HG02623 (cell line): ENCODE results near the gene G6PC1.
"Not testable (repeated sequence)": the region's sequence is repeated elsewhere in the genome, so short reads cannot be mapped to it uniquely, and the experiment has no call there.

ENCODE experiments used
- ATAC-seq: cut with Tn5 transposase; IDR thresholded peaks from one replicate; pipeline ENCODE4 v1.9.1; 2021; ENCODE audit warnings: moderate library complexity; ENCODE audit not compliant: unreplicated experiment

Gene G6PC1

GRCh38 chr17:42899981-42900380 is 618 bp upstream of the G6PC1 start:
- not testable (repeated sequence) for ATAC-seq

DNA sequence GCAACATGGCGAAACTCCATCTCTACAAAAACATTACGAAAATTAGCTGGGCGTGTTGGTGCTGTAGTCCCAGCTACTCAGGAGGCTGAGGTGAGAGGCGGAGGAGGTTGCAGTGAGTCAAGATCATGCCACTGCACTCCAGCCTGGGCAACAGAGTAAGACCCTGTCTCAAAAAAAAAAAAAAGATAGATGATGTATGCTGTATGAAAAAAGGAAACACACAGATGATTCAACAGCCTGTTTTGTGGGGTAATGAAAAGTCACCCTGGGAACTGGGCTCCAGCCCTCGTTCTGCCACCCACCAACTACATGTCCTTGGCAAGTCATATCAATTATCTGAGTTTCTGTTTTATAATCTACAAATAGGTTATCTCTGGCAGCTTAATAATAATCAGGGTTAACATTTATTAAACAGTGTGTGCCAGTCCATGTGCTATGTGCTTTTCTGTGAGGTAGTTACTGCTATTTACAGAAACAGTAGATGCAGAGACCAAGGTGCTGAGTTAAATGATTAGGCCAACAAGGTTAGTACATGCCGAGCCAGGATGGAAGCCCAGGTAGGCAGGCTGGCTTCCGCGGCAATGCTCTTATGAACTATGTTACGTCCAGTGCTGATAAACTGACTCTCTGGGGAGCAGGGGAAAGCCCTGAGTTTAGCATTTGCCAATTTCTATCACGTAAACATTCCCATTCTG is 1.1 kb downstream of the G6PC1 start:
- no peak for ATAC-seq

- ATAC-seq, result no peak
These were observed 3.5 kb downstream of the G6PC1 start for GRCh38 chr17:42904110-42904469.

- ATAC-seq, result no peak
These were observed 6.3 kb downstream of the G6PC1 start for GRCh38 chr17:42906772-42907446.

DNA sequence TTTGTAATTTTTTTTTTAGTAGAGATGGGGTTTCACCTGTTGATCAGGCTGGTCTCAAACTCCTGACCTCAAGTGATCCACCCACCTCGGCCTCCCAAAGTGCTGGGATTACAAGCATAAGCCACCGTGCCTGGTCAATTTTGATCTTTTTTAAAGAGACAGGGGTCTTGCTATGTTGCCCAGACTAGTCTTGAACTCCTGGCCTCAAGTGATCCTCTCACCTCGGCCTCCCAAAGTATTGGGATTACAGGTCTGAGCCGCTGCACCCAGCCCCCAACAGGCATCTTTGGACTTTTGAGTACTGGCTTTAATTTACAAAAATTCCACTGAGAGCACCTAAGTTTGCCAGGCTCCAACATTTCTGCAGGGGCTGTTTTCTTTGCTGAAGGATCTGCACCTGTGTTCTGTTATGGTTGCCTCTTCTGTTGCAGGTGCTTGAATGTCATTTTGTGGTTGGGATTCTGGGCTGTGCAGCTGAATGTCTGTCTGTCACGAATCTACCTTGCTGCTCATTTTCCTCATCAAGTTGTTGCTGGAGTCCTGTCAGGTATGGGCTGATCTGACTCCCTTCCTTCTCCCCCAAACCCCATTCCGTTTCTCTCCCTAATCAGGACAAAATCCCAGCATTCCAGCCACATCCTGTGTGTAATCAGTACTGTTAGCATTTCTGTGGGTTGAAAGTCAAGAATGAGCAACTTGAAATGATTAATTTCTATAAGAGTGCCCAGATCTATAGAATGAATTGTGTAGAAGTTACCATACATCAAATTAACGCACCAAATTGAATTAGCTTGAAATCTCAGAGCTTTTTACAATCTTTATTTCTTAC is 8.5 kb downstream of the G6PC1 start:
- no peak for ATAC-seq

- no peak for ATAC-seq
These were observed 12.9 kb downstream of the G6PC1 start for GRCh38 chr17:42913522-42913921.

- ATAC-seq, result no peak
These were observed 13.5 kb downstream of the G6PC1 start for GRCh38 chr17:42913981-42914617.

- not testable (repeated sequence) for ATAC-seq
These were observed 14.7 kb downstream of the G6PC1 start for GRCh38 chr17:42915288-42915687.

GRCh38 chr17:42916388-42917235 is 16.0 kb downstream of the G6PC1 start:
- not testable (repeated sequence) for ATAC-seq

DNA sequence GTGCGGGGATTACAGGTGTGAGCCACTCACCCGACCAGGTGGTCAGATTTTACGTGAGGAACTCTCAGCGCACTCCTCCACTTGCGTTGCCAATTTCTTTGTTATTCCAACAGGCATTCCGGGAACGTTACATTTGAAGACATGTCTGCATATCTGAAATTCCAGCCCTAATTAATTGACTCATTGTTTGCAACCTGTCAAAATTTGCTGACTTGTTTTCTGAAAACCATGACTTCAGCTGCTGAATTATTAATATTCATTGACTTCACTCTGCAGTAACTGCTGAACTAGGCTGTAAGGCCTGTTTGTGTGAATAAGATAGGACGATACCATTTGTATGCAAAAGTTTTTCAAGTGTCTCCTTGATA is 16.6 kb downstream of the G6PC1 start:
- no peak for ATAC-seq

DNA sequence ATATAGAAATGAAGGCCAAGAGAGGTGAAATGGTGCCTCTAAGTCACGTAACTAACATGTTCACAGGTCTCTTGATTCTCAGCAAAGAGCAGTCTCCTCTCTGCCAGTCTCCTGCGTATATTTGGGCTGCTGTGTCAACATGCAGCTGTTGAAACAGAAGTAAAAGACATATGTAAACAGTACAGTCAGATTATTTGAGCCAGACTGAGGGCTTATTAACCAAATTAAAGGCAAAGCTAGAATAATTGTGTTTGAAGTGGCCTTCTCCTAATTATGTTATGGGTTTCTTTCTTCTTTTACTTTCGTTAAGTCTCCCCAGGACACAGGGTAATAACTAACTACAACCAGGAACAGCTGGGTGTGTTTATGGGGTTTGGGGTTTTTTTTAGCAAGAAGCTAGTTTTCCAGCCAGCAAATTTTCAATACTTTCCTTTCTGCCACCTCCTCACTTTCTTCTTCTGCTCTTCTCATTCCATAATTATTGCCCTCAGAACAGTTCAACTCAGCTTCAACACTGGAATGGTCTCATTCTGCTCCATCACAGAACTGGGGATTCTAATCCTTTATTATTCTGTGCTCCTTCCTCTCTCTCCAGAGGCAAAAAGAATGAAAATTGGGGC is 18.4 kb downstream of the G6PC1 start:
- no peak for ATAC-seq

DNA sequence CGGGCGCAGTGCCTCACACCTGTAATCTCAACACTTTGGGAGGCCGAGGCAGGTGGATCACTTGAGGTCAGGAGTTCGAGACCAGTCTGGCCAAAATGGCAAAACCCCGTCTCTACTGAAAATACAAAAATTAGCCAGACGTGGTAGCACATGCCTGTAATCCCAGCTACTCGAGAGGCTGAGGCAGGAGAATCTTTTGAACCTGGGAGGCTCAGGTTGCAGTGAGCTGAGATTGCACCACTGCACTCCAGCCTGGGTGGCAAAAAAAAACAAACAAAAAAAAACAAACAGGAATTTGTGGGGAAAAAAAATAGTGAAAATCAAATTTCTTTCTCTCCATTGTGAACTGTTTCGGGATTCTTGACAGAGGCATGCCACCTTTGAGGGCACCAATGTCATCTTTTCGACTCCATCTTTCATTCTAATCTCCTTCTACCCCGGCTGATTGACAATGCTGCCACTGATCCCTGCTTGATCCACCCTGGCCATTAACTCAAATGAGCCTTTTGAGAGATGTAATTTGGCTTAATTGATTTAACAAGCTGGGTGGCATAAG is 19.0 kb downstream of the G6PC1 start:
- not testable (repeated sequence) for ATAC-seq

GRCh38 chr17:42920106-42920900 is 19.7 kb downstream of the G6PC1 start:
- no peak for ATAC-seq

DNA sequence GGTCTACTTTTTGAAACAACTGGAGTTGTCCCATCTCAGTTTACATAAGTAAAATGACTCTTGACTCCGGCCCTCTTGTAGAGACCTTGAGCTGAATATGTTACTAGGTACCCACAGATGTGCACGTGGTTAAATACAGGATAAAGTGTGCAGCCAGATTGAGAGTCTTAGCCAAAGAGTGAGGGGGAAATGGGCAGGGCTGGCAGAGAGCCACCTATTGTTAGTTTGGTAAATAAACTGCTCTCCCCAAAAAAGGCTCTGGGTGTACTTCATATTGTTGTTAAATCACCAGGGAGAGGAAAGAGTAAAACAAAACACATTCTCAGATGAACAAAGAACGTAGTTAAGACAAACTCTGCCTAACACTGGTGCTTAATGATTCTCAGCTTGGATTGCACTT is 20.3 kb downstream of the G6PC1 start:
- no peak for ATAC-seq

DNA sequence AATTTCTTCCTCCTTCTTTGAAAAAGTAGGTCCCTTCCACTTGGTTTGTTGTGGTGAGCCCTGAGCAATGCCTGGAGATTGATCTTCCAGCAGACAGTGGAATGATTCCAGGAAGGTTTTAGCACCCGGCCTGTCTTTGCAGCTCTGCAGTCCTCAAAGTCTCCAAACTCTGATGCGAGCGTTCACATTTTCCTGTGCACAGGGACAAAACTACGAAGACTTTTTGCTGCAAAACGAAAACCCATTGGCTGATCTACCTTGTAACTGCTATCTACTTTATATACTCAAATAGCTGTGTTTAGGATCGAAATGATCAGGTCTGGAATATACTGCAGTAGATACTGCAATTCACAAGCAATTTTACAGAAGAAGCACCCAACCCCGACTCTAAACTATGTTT is 21.7 kb downstream of the G6PC1 start:
- no peak for ATAC-seq

- ATAC-seq, result not testable (repeated sequence)
These were observed 22.9 kb downstream of the G6PC1 start for GRCh38 chr17:42923472-42923871.

GRCh38 chr17:42924891-42925290 is 24.3 kb downstream of the G6PC1 start:
- ATAC-seq, result no peak

GRCh38 chr17:42928714-42929496 is 28.3 kb downstream of the G6PC1 start:
- ATAC-seq, result no peak
